NOMO-1 treated with dmso at 0.1 percent for 144 hours (cell line): Measurements from ENCODE around the gene XPR1.
A peak's percentile ranks its signal among the peaks of the same experiment; 100 is the strongest.

Source experiments
- DNase-seq: peaks from one replicate; lab custom pipeline; 2025; ENCODE audit not compliant: unreplicated experiment; lab: John Stamatoyannopoulos, UW

Gene XPR1

GRCh38 chr1:180614730-180615129, 17.1 kb upstream of the XPR1 start:
- no peak for DNase-seq

- no peak for DNase-seq
These were observed 16.1 kb upstream of the XPR1 start for GRCh38 chr1:180615493-180616290.

DNA sequence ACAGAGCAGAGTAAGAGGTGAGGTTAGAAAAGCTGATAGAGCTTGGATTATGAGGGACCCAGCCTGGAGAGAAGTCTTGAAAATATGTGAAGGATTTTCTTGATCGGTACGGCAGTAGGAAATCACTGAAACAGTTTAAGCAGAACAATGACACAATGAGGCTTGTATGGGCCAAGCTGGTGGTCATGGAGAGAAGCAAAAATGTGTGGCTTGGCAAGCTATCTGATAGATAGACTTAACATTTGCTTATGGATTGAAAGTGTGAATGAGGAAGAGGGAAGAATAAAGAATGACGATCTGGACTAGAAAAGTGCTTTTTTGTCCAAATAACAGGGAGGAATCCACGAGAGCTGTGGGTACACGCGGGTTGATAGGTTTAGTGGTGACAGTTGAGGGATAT, 15.4 kb upstream of the XPR1 start:
- no peak for DNase-seq

- DNase-seq: peak; percentile 2
These were observed 13.9 kb upstream of the XPR1 start for GRCh38 chr1:180617774-180618395.

GRCh38 chr1:180620581-180620980, 11.2 kb upstream of the XPR1 start:
- DNase-seq: no peak

DNA sequence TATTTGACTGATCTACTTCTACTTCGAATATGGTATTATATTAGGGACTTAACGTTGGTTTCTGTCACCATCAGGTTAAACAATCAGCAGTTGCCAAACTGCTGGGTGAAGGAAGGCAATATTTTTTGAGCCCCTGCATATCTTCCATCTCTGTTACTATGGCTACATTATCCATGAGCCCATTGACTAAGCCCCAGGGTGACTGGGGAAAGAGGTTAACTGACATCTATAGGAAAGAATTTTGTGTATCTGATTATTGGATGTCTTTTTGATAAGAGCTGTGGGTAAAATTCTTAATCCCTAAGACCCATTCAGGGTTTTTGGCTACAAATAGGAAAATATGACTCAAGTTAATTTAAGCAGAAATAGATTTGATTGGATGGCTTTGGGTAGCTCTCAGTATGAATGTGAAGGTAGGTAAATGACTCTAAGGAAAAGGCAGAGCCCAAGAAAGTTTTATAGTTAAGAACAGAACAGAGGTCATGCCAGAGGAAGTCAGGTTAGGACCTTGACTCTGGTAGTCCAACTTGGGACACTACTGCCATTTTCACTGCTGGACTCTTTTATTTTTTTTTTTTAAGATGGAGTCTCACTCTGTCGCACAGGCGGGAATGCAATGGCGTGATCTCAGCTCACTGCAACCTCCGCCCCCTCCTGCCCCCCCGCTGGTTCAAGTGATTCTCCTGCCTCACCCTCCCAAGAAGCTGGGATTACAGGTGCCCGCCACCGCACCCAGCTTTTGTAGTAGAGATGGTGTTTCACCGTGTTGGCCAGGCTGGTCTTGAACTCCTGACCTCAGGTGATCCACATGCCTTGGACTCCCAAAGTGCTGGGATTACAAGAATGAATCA, 8.9 kb upstream of the XPR1 start:
- DNase-seq: no peak

- DNase-seq: no peak
These were observed 8.1 kb upstream of the XPR1 start for GRCh38 chr1:180623579-180624347.

DNA sequence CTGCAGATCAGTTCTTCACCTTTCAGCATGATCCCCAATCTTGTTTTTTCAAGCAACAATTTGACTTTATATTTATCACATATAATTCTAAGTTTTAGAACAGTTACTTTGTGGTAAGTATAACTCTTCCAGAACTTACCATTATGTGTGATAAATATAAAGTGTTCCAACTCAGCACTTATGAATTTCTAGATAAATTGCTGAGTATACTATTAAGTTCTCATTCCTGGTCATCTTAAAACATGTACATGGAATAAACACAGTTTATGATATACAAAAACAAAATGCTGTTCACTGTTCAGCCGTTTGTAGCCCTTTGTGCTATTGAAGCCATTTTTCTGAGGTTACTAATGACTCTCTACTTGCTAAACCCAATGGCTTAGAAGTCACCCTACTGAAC, 5.1 kb upstream of the XPR1 start:
- DNase-seq: no peak

GRCh38 chr1:180627411-180627810, 4.4 kb upstream of the XPR1 start:
- DNase-seq: no peak

- DNase-seq: no peak
These were observed 3.2 kb upstream of the XPR1 start for GRCh38 chr1:180628646-180629045.

DNA sequence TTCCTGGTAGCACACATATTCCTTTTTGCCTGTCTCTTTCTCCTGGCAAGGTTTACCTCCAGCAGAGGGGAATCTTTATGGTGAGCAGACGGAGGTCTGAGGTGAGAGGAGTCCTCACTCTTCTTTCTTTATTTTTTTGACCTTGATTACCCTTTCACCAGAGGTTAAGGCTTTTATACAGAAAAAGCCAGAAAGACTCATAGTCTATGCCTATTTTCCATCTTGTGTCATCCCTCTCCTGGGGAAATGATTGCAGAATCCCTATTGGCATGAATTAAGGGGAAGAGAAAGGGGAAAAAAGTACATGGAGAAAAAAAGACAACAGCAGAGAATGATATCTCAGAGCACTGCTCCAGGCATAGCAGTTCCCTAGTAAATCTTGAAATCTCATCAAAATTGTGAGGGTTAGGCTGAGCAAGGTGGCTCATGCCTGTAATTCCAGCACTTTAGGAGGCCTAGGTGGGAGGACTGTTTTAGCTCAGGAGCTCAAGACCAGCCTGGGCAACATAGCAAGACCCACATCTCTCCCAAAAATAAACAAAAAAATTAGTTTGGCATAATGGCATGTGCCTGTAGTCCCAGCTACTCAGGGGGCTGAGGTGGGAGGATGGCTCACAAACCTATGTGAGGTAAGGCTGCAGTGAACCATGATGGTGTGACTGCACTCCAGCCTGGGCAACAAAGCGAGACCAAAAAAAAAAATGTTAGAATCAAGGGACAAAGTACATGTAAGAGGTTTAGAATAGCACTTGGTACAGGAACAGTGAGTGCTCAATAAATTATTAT, 1.2 kb upstream of the XPR1 start:
- no peak for DNase-seq

- DNase-seq: no peak
These were observed 542 bp upstream of the XPR1 start for GRCh38 chr1:180631194-180631765.

DNA sequence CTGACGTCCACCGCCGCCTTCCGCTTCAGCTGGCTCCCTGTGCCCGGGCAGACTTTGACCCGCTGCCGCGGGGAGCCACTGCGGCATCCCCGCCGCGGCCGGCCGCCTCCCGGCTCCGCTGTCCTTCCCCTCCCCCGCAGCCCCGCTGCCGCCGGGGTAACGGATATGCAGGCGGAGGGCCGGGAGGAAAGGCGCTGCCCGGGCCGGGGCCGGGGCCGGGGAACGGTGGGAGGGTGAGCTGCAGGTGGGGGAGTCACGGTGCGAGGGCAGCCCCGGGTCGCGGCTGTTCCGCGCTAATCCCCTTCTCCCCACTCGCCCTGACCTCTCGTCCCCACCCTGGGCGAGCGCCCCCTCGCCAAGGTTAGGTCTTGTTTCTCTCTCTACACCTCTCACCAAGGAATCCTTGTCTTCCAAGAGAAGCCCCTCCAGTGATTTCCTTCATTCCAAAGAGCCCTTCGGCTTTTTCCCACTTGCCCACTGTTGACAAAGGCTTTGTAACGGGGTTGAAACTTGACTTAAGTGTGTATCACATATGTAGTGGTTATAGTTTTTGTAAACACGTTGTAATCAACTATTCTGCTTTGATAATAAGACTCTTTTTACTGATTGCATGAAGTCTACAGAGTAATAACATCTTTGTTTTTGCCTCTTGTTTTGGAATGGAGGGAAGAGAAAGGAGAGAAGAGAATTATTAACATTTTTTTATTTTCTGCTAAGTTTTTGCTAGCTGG, 669 bp downstream of the XPR1 start:
- no peak for DNase-seq

DNA sequence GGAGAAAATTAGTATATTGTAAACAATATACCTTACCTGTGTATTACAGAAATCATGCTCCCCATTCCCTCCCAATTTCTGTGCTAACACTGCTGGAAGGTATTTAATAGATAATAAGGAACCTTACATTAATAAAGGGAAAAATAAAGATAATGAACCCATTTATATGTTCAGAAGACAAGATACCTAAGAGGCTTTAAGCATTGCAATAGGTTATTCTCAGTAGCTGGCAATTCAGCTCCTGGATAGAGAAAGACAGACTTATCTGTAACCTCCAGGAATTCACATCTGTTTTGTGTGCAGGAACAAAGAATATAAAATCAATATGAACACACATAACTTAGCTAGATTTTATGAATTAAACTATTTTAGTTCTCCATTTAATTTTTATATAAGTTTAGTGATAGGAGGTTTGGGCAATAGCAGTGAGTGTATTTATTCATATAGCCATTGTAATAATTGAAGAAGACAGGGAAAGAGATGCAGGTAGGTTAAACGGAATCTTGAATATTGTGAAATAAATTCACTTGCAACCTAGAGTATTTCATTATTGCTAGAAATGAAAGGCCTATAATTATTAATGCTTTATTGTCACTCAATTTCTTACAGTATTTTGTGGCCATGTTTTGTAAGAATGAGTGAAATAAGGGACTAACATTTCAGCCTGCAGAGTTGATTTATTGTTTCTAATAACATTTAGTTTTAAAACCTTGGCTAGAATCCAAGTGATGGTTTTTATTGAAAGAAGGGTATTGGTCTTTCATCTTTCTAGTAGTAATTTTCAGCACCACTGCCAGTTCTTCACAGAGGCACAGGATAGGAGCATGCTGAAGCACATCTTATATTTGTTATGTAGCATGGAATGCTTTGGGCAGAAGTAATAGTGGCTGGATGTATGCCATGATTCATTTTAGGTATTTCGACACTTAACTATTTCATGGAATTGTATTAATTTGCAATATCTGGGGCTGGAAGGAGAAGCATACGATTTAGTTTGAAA, 1.5 kb downstream of the XPR1 start:
- DNase-seq: no peak

DNA sequence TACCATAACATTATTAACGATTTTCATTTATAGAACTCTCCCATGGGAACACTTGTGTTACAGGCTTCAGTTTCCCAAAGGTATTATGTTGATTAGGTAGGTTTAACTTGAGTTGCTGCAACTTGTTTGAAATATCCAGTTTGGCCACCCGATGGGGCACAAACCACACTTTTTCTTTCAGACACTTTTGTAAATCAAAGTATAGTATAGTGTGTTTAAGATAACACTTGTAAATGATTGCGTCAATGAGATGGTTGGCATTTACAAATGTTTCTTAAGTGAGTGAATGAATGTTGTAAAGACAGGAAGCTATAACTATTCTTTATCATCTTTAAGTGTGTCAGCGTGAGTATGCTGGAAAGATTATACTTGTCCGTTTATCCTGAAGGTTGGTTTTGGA, 4.3 kb downstream of the XPR1 start:
- DNase-seq: no peak

DNA sequence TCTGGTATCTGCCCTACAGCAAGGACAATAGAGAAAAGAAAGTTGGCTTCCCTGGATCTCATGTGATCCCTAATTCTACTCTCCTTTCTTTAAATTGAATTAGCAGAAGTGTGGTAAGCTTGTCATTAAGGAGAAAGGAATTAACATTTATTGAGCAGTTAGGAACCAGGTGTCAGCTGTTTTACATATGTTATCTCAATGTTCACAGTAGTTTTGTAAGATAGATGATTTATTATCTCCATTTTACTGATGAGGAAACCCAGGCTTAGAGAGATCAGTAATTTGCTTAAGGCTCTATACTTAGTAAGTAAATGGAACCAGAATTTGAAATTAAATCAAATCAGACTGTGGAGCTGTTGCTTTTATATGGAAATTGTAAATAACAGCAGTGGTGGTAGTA, 8.0 kb downstream of the XPR1 start:
- no peak for DNase-seq

- DNase-seq: no peak
These were observed 8.7 kb downstream of the XPR1 start for GRCh38 chr1:180640531-180640949.

DNA sequence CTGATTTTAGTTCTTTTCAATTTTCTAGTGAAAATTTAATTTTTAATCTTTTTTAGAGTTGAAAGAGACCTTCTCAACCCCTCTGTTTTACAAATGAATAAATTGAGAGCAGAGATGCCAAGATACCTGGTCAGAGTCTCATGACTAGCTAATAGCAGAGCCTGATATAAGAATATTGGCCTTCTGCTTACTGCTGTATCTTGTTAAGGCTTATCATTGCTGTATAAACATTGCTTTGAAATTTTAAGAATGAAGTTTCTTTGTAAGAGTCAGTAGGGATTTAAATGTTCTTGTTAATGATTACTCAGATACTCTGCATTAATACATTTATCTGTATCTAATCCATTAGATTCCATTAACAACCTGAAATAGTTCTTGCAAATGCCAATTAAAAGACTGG, 9.8 kb downstream of the XPR1 start:
- no peak for DNase-seq
